Smooth muscle cell (in vitro differentiated cells): ENCODE measurements around the gene WDFY4. TPM values are rescaled to one million over a fixed set of nuclear protein-coding genes. Genes with fewer than 3 reads are reported as not detected.

ENCODE experiments used
- DNase-seq: peaks from one replicate; lab custom pipeline; 2025; ENCODE audit not compliant: unreplicated experiment; lab: John Stamatoyannopoulos, UW
- H2AFZ ChIP-seq: fragments of 200-600 bp; sonication (generic); 2 replicates; pipeline ENCODE4 v1.6.0; 2016; ENCODE audit warnings: antibody characterized with exemption, low read depth, mild to moderate bottlenecking
- H3F3A ChIP-seq: fragments of 200-600 bp; sonication (generic); 2 replicates; pipeline ENCODE4 v1.6.0; 2017; ENCODE audit warnings: antibody characterized with exemption, low read depth
- H3K27ac ChIP-seq: fragments of 200-600 bp; sonication (generic); 2 replicates; pipeline ENCODE4 v1.5.1; 2016; ENCODE audit warnings: low read depth, mild to moderate bottlenecking
- H3K27me3 ChIP-seq: fragments of 200-600 bp; sonication (generic); 2 replicates; pipeline ENCODE4 v1.6.1; 2016; ENCODE audit warnings: low read depth, mild to moderate bottlenecking
- H3K36me3 ChIP-seq: fragments of 200-600 bp; sonication (generic); 2 replicates; pipeline ENCODE4 v1.5.1; 2016; ENCODE audit warnings: low read depth
- H3K4me1 ChIP-seq: fragments of 200-600 bp; sonication (generic); 2 replicates; pipeline ENCODE4 v1.5.1; 2016; ENCODE audit warnings: low read depth
- H3K4me2 ChIP-seq: fragments of 200-600 bp; sonication (generic); 2 replicates; pipeline ENCODE4 v1.6.0; 2016; ENCODE audit warnings: mild to moderate bottlenecking
- H3K4me3 ChIP-seq: fragments of 200-600 bp; sonication (generic); 2 replicates; pipeline ENCODE4 v1.5.1; 2016; ENCODE audit warnings: mild to moderate bottlenecking
- H3K79me2 ChIP-seq: fragments of 200-600 bp; sonication (generic); 2 replicates; pipeline ENCODE4 v1.6.0; 2016; ENCODE audit warnings: low read depth, mild to moderate bottlenecking
- H3K9ac ChIP-seq: fragments of 200-600 bp; sonication (generic); 2 replicates; pipeline ENCODE4 v1.6.0; 2016; ENCODE audit warnings: low read depth
- H3K9me3 ChIP-seq: fragments of 200-600 bp; sonication (generic); replicated peaks from 2 replicates; pipeline ENCODE4 v1.5.1; 2016; ENCODE audit warnings: low read depth
- H4K20me1 ChIP-seq: fragments of 200-600 bp; sonication (generic); 2 replicates; pipeline ENCODE4 v1.6.0; 2016; ENCODE audit warnings: low read depth
- CTCF ChIP-seq: fragments of 200-600 bp; sonication (generic); IDR thresholded peaks from 2 replicates; pipeline ENCODE4 v1.5.1; 2017; ENCODE audit warnings: borderline replicate concordance, mild to moderate bottlenecking, antibody characterized with exemption; ENCODE audit not compliant: insufficient read depth, poor library complexity, severe bottlenecking
- WGBS: methylation state at CpG from one replicate; pipeline ENCODE4 v1.1.7; 2016; ENCODE audit warnings: low lambda C conversion rate; 5-methylcytosine and 5-hydroxymethylcytosine counted together
- polyA plus RNA-seq: library from polyadenylated mRNA; unstranded; fragments of >200 nt; fragmentation: Nextera tagmentation; extraction: Ambion mirVana; gene quantifications from 2 replicates; pipeline ENCODE4 v1.2.1, GENCODE V29; 2016
- total RNA-seq: library from RNA; depleted of rRNA; stranded (reverse); fragments of >200 nt; gene quantifications from 2 replicates; pipeline ENCODE4 v1.2.3, GENCODE V29; 2014

Gene WDFY4
- total and polyA plus RNA-seq, 2 experiments from 2014 or later = not detected

GRCh38 chr10:48941427-48942075 lies 256.9 kb downstream of the WDFY4 start:
- H3K4me3 ChIP-seq = no peak overlapping the region
- H3K27ac ChIP-seq = no peak overlapping the region
- TF ChIP-seq CTCF = no peak
- H3K36me3 ChIP-seq = no peaks in the 10 kb centered on the region
- H3K4me2 ChIP-seq = no peak overlapping the region
- no peaks in the 10 kb centered on the region for H4K20me1 ChIP-seq
- no peak overlapping the region for H2AFZ ChIP-seq
- WGBS = 91% methylated on average over 10 of the region's 10 CpGs
- no peaks in the 10 kb centered on the region for H3K79me2 ChIP-seq
- no peaks in the 10 kb centered on the region for H3K4me1 ChIP-seq
- H3K9ac ChIP-seq = no peak overlapping the region
- no peaks in the 10 kb centered on the region for H3F3A ChIP-seq
- H3K27me3 ChIP-seq = peaks cover 3% of the 10 kb centered on the region
- no peaks in the 10 kb centered on the region for H3K9me3 ChIP-seq
- DNase-seq = no peak

DNA sequence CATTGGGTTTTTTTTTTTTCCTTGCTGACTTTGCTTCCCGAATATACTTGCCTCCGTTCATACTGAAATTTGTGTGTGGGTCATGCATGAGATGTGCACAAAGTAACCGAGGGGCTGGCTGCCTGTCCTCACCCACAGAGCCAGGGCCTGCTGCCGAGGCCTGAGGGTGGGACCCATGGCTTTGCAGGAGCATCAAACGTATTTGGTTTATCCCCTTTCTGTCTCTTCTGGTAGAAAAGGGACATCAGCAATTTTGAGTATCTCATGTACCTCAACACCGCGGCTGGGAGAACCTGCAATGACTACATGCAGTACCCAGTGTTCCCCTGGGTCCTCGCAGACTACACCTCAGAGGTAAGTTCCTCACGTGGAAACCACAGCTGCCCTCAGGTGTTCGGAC lies 258.4 kb downstream of the WDFY4 start:
- WGBS = 87% methylated on average over 10 of the region's 10 CpGs
- H3K4me1 ChIP-seq = no peaks in the 10 kb centered on the region
- no peak overlapping the region for H3K4me2 ChIP-seq
- H4K20me1 ChIP-seq = no peaks in the 10 kb centered on the region
- H3K27me3 ChIP-seq = peaks cover 3% of the 10 kb centered on the region
- H3F3A ChIP-seq = no peaks in the 10 kb centered on the region
- TF ChIP-seq CTCF = no peak
- H3K9ac ChIP-seq = no peak overlapping the region
- H3K9me3 ChIP-seq = no peaks in the 10 kb centered on the region
- H3K4me3 ChIP-seq = no peak overlapping the region
- no peak for DNase-seq
- no peaks in the 10 kb centered on the region for H3K36me3 ChIP-seq
- H3K79me2 ChIP-seq = no peaks in the 10 kb centered on the region
- H2AFZ ChIP-seq = no peak overlapping the region
- no peak overlapping the region for H3K27ac ChIP-seq

DNA sequence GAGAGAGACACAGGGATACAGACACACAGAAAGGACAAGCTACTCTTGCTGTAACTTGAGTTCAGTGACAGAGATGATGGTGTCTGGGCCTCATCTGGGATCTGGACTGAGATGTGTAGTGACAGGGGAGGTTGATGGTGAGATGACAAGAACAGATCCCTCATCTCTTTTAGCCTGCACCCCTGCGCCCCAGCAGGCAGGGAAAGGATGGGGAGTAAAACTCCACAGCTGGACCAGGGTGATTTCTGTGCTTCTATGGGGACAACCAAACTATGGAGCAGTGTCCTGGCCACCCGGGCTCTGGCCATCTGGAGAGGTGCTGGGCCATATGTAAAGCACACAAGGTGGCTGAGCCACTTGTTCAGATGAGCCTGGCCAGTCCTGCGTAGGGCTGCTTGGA lies 259.5 kb downstream of the WDFY4 start:
- Histone ChIP-seq H3K4me2 (no peak overlapping the region), H2AFZ (no peak overlapping the region), H4K20me1 (no peaks in the 10 kb centered on the region), H3K4me3 (no peak overlapping the region), H3K27me3 (peaks cover 3% of the 10 kb centered on the region), H3K4me1 (no peaks in the 10 kb centered on the region), H3K9me3 (no peaks in the 10 kb centered on the region), H3F3A (no peaks in the 10 kb centered on the region), H3K36me3 (no peaks in the 10 kb centered on the region), H3K9ac (no peak overlapping the region), H3K27ac (no peak overlapping the region), H3K79me2 (no peaks in the 10 kb centered on the region)
- WGBS = 86% methylated on average over 3 of the region's 3 CpGs
- DNase-seq = no peak
- no peak for TF ChIP-seq CTCF
